Fibroblast of lung (primary cell): ENCODE measurements around the gene IL1RAPL2. TPM values are rescaled to one million over a fixed set of nuclear protein-coding genes. Genes with fewer than 3 reads are reported as not detected.

Source experiments
- DNase-seq, 2 donors: peaks; one replicate each; pipeline versions ENCODE4 v3.0.0 to v3.0.0-alpha.2; 2010; ENCODE audit warnings: low read depth in 2 of 2
- H2AFZ ChIP-seq: 2 replicates; pipeline ENCODE4 v1.5.1; 2012; ENCODE audit warnings: low read length, control low read depth, inconsistent platforms
- H3K27ac ChIP-seq: 2 replicates; pipeline ENCODE4 v1.5.1; 2011; ENCODE audit warnings: low read length, control low read depth; ENCODE audit not compliant: insufficient read depth
- H3K27me3 ChIP-seq: 2 replicates; pipeline ENCODE4 v1.5.1; 2011; ENCODE audit warnings: mild to moderate bottlenecking, low read length; ENCODE audit not compliant: control insufficient read depth, insufficient read depth
- H3K36me3 ChIP-seq: 2 replicates; pipeline ENCODE4 v1.5.1; 2011; ENCODE audit warnings: low read length; ENCODE audit not compliant: control insufficient read depth, insufficient read depth
- H3K4me1 ChIP-seq: 2 replicates; pipeline ENCODE4 v1.5.1; 2011; ENCODE audit warnings: low read length; ENCODE audit not compliant: control insufficient read depth, insufficient read depth; ENCODE audit errors: extremely low read depth
- H3K4me2 ChIP-seq: 2 replicates; pipeline ENCODE4 v1.5.1; 2011; ENCODE audit warnings: low read length, control low read depth; ENCODE audit not compliant: insufficient read depth; ENCODE audit errors: extremely low read depth
- H3K4me3 ChIP-seq, 4 experiments: fragments of 200-600 bp in 1 of 4; sonication (generic) in 1 of 4; replicated peaks in 1 of 4; 2 replicates each; pipeline ENCODE4 v1.5.1; 2011 to 2016; ENCODE audit warnings: low read length in 4 of 4, low read depth in 3 of 4, mild to moderate bottlenecking in 3 of 4, control low read depth in 2 of 4, inconsistent platforms in 1 of 4, mixed read lengths in 1 of 4; ENCODE audit not compliant: insufficient read depth in 1 of 4; ENCODE audit errors: control extremely low read depth in 1 of 4
- H3K79me2 ChIP-seq: 2 replicates; pipeline ENCODE4 v1.5.1; 2012; ENCODE audit warnings: mild to moderate bottlenecking, low read length, inconsistent platforms; ENCODE audit not compliant: control insufficient read depth, insufficient read depth
- H3K9ac ChIP-seq: 2 replicates; pipeline ENCODE4 v1.5.1; 2011; ENCODE audit warnings: mild to moderate bottlenecking, low read length, control low read depth; ENCODE audit not compliant: insufficient read depth
- H3K9me3 ChIP-seq: 2 replicates; pipeline ENCODE4 v1.5.1; 2012; ENCODE audit warnings: low read depth, low read length; ENCODE audit not compliant: control insufficient read depth, insufficient read depth
- H4K20me1 ChIP-seq: 2 replicates; pipeline ENCODE4 v1.5.1; 2011; ENCODE audit warnings: low read length; ENCODE audit not compliant: control insufficient read depth, insufficient read depth; ENCODE audit errors: extremely low read depth
- CTCF ChIP-seq, 2 donors: IDR thresholded peaks in 1 of 2; conservative IDR thresholded peaks in 1 of 2; 1 replicate in 1 of 2; 2 replicates in 1 of 2; pipeline ENCODE4 v1.5.1; 2011 to 2012; ENCODE audit warnings: low read length in 2 of 2, control low read depth in 1 of 2, inconsistent platforms in 1 of 2, low read depth in 1 of 2, mild to moderate bottlenecking in 1 of 2
- EZH2 ChIP-seq: IDR thresholded peaks from 2 replicates; pipeline ENCODE4 v1.5.1; 2012; ENCODE audit warnings: low read length, control low read depth, mild to moderate bottlenecking; ENCODE audit errors: missing control alignments
- polyA plus RNA-seq, 2 donors: library from polyadenylated mRNA; depleted of rRNA in 1 of 2; stranded (reverse) in 1 of 2; unstranded in 1 of 2; fragments of >200 nt; gene quantifications; 2 replicates each; pipeline ENCODE4 v1.2.1, GENCODE V29; 2011 to 2012; ENCODE audit warnings: missing spikeins in 1 of 2
- total RNA-seq: library from RNA; depleted of rRNA; stranded (reverse); fragments of >200 nt; gene quantifications from 2 replicates; pipeline ENCODE4 v1.2.1, GENCODE V29; 2014

IL1RAPL2 gene
- total and polyA plus RNA-seq, 2 donors (not counting 1 experiment from before 2014, with no cell fraction given) = 0.22 TPM; not detected in 1

- DNase-seq = peak; percentile 57 to 60
- Histone ChIP-seq H4K20me1 (no peaks in the 10 kb centered on the region), H3K4me1 (no peaks in the 10 kb centered on the region), H3K27me3 (no peaks in the 10 kb centered on the region), H3K27ac (no peak overlapping the region), H3K9ac (no peak overlapping the region), H2AFZ (no peak overlapping the region), H3K79me2 (no peaks in the 10 kb centered on the region), H3K4me3 (no peak overlapping the region), H3K9me3 (no peaks in the 10 kb centered on the region), H3K4me2 (no peak overlapping the region), H3K36me3 (no peaks in the 10 kb centered on the region)
- no peak for TF ChIP-seq EZH2
- TF ChIP-seq CTCF (conservative IDR thresholded peaks at IDR 0.05 in 1 of 2, IDR thresholded peaks at IDR 0.05 in 1 of 2; ENCODE audit: low read depth in 1 of 2, low read length in 2 of 2) = no peak
Observed at GRCh38 chrX:105695451-105695850, 1129.5 kb downstream of the IL1RAPL2 start.

- H3K9me3 ChIP-seq = no peaks in the 10 kb centered on the region
- no peaks in the 10 kb centered on the region for H3K27me3 ChIP-seq
- H3K4me2 ChIP-seq = no peak overlapping the region
- TF ChIP-seq EZH2 (no peak), CTCF (conservative IDR thresholded peaks at IDR 0.05 in 1 of 2, IDR thresholded peaks at IDR 0.05 in 1 of 2; ENCODE audit: low read depth in 1 of 2, low read length in 2 of 2) (no peak)
- H3K4me1 ChIP-seq = no peaks in the 10 kb centered on the region
- H3K4me3 ChIP-seq = no peak overlapping the region
- H2AFZ ChIP-seq = no peak overlapping the region
- no peak overlapping the region for H3K27ac ChIP-seq
- no peak for DNase-seq
- H3K9ac ChIP-seq = no peak overlapping the region
- H3K36me3 ChIP-seq = no peaks in the 10 kb centered on the region
- no peaks in the 10 kb centered on the region for H4K20me1 ChIP-seq
- H3K79me2 ChIP-seq = no peaks in the 10 kb centered on the region
Observed at GRCh38 chrX:105696870-105697269, 1130.9 kb downstream of the IL1RAPL2 start.

- no peaks in the 10 kb centered on the region for H3K36me3 ChIP-seq
- H3K79me2 ChIP-seq = no peaks in the 10 kb centered on the region
- H3K9ac ChIP-seq = no peak overlapping the region
- TF ChIP-seq EZH2 (no peak), CTCF (conservative IDR thresholded peaks at IDR 0.05 in 1 of 2, IDR thresholded peaks at IDR 0.05 in 1 of 2; ENCODE audit: low read depth in 1 of 2, low read length in 2 of 2) (no peak)
- no peak overlapping the region for H3K27ac ChIP-seq
- H3K9me3 ChIP-seq = no peaks in the 10 kb centered on the region
- H3K4me2 ChIP-seq = no peak overlapping the region
- H4K20me1 ChIP-seq = no peaks in the 10 kb centered on the region
- H3K27me3 ChIP-seq = no peaks in the 10 kb centered on the region
- H3K4me3 ChIP-seq = no peak overlapping the region
- no peak overlapping the region for H2AFZ ChIP-seq
- DNase-seq = peak in 1 of 2 donors; percentile 34
- H3K4me1 ChIP-seq = no peaks in the 10 kb centered on the region
Observed at GRCh38 chrX:105697984-105698781, 1132.2 kb downstream of the IL1RAPL2 start.
